Activated CD4-positive, alpha-beta T cell treated with anti-CD3 and anti-CD28 coated beads for 36 hours (primary cell): ENCODE measurements around the gene ACRBP. TPM values are rescaled to one million over a fixed set of nuclear protein-coding genes. Genes with fewer than 3 reads are reported as not detected.

Source experiments
- ATAC-seq: fragments of 200-7000 bp; cut with Tn5 transposase; one replicate; pipeline ENCODE4 v1.10.0; 2021; ENCODE audit warnings: mild to moderate bottlenecking, moderate library complexity
- CTCF ChIA-PET: fragments of 350-600 bp; sonication (Branson Sonifier 250); formaldehyde crosslinking; loops from one replicate; lab custom pipeline; 2021; ENCODE audit warnings: antibody characterized with exemption; lab: Charles Lee
- POLR2A ChIA-PET: fragments of 350-600 bp; sonication (Branson Sonifier 250); formaldehyde crosslinking; loops from one replicate; lab custom pipeline; 2021; ENCODE audit warnings: antibody characterized with exemption, inconsistent platforms; lab: Charles Lee
- DNase-seq: peaks from one replicate; pipeline ENCODE4 v3.0.0-alpha.2; 2020
- H3K27ac Mint-ChIP-seq: one replicate; pipeline ENCODE4 v1.8.0; 2021; ENCODE audit warnings: mixed read lengths
- H3K27me3 Mint-ChIP-seq: one replicate; pipeline ENCODE4 v1.8.0; 2021; ENCODE audit warnings: mixed read lengths
- H3K36me3 Mint-ChIP-seq: one replicate; pipeline ENCODE4 v1.8.0; 2021; ENCODE audit warnings: low read depth, mixed read lengths
- H3K4me1 Mint-ChIP-seq: one replicate; pipeline ENCODE4 v1.8.0; 2021; ENCODE audit warnings: mixed read lengths
- H3K4me3 Mint-ChIP-seq: one replicate; pipeline ENCODE4 v1.8.0; 2021; ENCODE audit warnings: mild to moderate bottlenecking, moderate library complexity, mixed read lengths
- H3K9me3 Mint-ChIP-seq: one replicate; pipeline ENCODE4 v1.8.0; 2021; ENCODE audit warnings: low read depth, mixed read lengths
- intact Hi-C, 2 experiments: fragments of 100-400 bp; cut with DNase I in 1 of 2; cut with micrococcal nuclease in 1 of 2; formaldehyde crosslinking; loops; one replicate each; pipeline versions ENCODE4 v1.14.2 to v1.15.1; 2022 to 2024; cut with DNase I, micrococcal nuclease
- total RNA-seq, 2 experiments: library from RNA; stranded (reverse); gene quantifications; one replicate each; pipeline ENCODE4 v1.2.3, GENCODE V29; 2021

The ACRBP gene
- total RNA-seq, 2 experiments from 2014 or later = 1.7 to 3.3 TPM

- H3K9me3 Mint-ChIP-seq = no peaks in the 10 kb centered on the region
- H3K27ac Mint-ChIP-seq = peak within 1 kb of the TSS; percentile 76
- ATAC-seq (peak; percentile 41), DNase-seq (peak; percentile 49)
- peaks cover 44% of the 10 kb centered on the region for H3K4me1 Mint-ChIP-seq
- ChIA-PET POLR2A (no interaction called here), CTCF (interaction anchor here (1.2 kb wide), 1 partner anchor 14 kb away, joined by 4 read pairs; no protein-coding TSS in a partner anchor)
- peak within 1 kb of the TSS; percentile 42 for H3K4me3 Mint-ChIP-seq
- no peaks in the 10 kb centered on the region for H3K36me3 Mint-ChIP-seq
- intact Hi-C loops = no loop called here
- H3K27me3 Mint-ChIP-seq = no peaks in the 10 kb centered on the region
Observed at GRCh38 chr12:6635856-6636531, 11.2 kb downstream of the ACRBP start, which contains the start of gene LPAR5. TSS of gene LPAR5 (minus strand) at chr12:6635959. CDS start at chr12:6621248, 14,711 bp downstream.

- intact Hi-C loops = no loop called here
- H3K9me3 Mint-ChIP-seq = no peaks in the 10 kb centered on the region
- peaks cover 48% of the 10 kb centered on the region for H3K4me1 Mint-ChIP-seq
- DNase-seq = peak; percentile 77
- CTCF ChIA-PET = interaction anchor here (1.2 kb wide), 1 partner anchor 14 kb away, joined by 4 read pairs; no protein-coding TSS in a partner anchor
- no peaks in the 10 kb centered on the region for H3K27me3 Mint-ChIP-seq
- ATAC-seq = peak; percentile 69
- peak overlapping the region; percentile 42 for H3K4me3 Mint-ChIP-seq
- POLR2A ChIA-PET = no interaction called here
- H3K27ac Mint-ChIP-seq = peak overlapping the region; percentile 76
- H3K36me3 Mint-ChIP-seq = no peaks in the 10 kb centered on the region
Observed at GRCh38 chr12:6635375-6635855, 11.8 kb downstream of the ACRBP start.

GRCh38 chr12:6632026-6632983 lies 14.9 kb downstream of the ACRBP start:
- H3K9me3 Mint-ChIP-seq = no peaks in the 10 kb centered on the region
- intact Hi-C loops = no loop called here
- peaks cover 59% of the 10 kb centered on the region for H3K4me1 Mint-ChIP-seq
- POLR2A ChIA-PET = interaction anchor here (1.2 kb wide), 1 partner anchor 312 kb away, joined by 4 read pairs; the partner anchor contains the start of gene C12orf57
- H3K27me3 Mint-ChIP-seq = no peaks in the 10 kb centered on the region
- no peaks in the 10 kb centered on the region for H3K36me3 Mint-ChIP-seq
- H3K4me3 Mint-ChIP-seq = peak overlapping the region; percentile 71
- peak overlapping the region; percentile 99 for H3K27ac Mint-ChIP-seq
- CTCF ChIA-PET = interaction anchor here (0.6 to 4.2 kb wide), 9 partner anchors 11 to 69 kb away, joined by 3 to 41 read pairs (median 5); no protein-coding TSS in a partner anchor
- ATAC-seq (peak; percentile 68), DNase-seq (peak; percentile 69)

- Mint-ChIP-seq H3K27ac (peak overlapping the region; percentile 99), H3K4me3 (peak overlapping the region; percentile 71), H3K9me3 (no peaks in the 10 kb centered on the region), H3K36me3 (no peaks in the 10 kb centered on the region), H3K4me1 (peaks cover 65% of the 10 kb centered on the region), H3K27me3 (no peaks in the 10 kb centered on the region)
- CTCF ChIA-PET = interaction anchor here (0.7 to 4.2 kb wide), 10 partner anchors 11 to 181 kb away, joined by 3 to 41 read pairs (median 4); no protein-coding TSS in a partner anchor
- POLR2A ChIA-PET = interaction anchor here (0.6 to 1.2 kb wide), 2 partner anchors 246 to 313 kb away, joined by 3 to 4 read pairs; partner anchors contain the start of gene C12orf57
- intact Hi-C loops = loop anchor here in 1 of 2 experiments (2.0 kb wide), 1 partner anchor 15 kb away; no protein-coding TSS in a partner anchor
- ATAC-seq (peak; percentile 21), DNase-seq (peak; percentile 38)
Observed at GRCh38 chr12:6631549-6631961, 15.7 kb downstream of the ACRBP start.

- Mint-ChIP-seq H3K36me3 (no peaks in the 10 kb centered on the region), H3K4me1 (peaks cover 61% of the 10 kb centered on the region), H3K27me3 (no peaks in the 10 kb centered on the region), H3K4me3 (peak overlapping the region; percentile 71), H3K27ac (peak overlapping the region; percentile 99), H3K9me3 (no peaks in the 10 kb centered on the region)
- intact Hi-C loops = loop anchor here in 1 of 2 experiments (2.0 kb wide), 1 partner anchor 14 kb away; no protein-coding TSS in a partner anchor
- no peak for DNase-seq
- ATAC-seq = no peak
- POLR2A ChIA-PET = interaction anchor here (0.6 kb wide), 1 partner anchor 59 kb away, joined by 5 read pairs; the partner anchor contains the start of gene ZNF384
- CTCF ChIA-PET = interaction anchor here (1.0 to 4.2 kb wide), 5 partner anchors 11 to 77 kb away, joined by 3 to 41 read pairs (median 3); no protein-coding TSS in a partner anchor
Observed at GRCh38 chr12:6630736-6631135, 16.5 kb downstream of the ACRBP start.

GRCh38 chr12:6627616-6628015 lies 19.6 kb downstream of the ACRBP start:
- Mint-ChIP-seq H3K9me3 (no peaks in the 10 kb centered on the region), H3K4me3 (peak overlapping the region; percentile 63), H3K27ac (peak overlapping the region; percentile 86), H3K27me3 (no peaks in the 10 kb centered on the region), H3K4me1 (peaks cover 41% of the 10 kb centered on the region), H3K36me3 (no peaks in the 10 kb centered on the region)
- DNase-seq = peak; percentile 49
- CTCF ChIA-PET = interaction anchor here (0.6 to 1.7 kb wide), 6 partner anchors 8 to 198 kb away, joined by 3 to 6 read pairs (median 3); partner anchors contain the start of gene MLF2
- intact Hi-C loops = no loop called here
- POLR2A ChIA-PET = interaction anchor here (0.6 kb wide), 2 partner anchors 20 to 22 kb away, joined by 3 to 8 read pairs; partner anchors contain the start of gene ACRBP
- ATAC-seq = peak; percentile 61

- peak overlapping the region; percentile 86 for H3K27ac Mint-ChIP-seq
Observed at GRCh38 chr12:6626654-6627283, 20.5 kb downstream of the ACRBP start.

GRCh38 chr12:6620885-6621274 lies 26.4 kb downstream of the ACRBP start:
- ATAC-seq = no peak
- POLR2A ChIA-PET = interaction anchor here (1.2 kb wide), 1 partner anchor 248 kb away, joined by 4 read pairs; no protein-coding TSS in a partner anchor

More at GRCh38 chr12:6626654-6627283, 20.5 kb downstream of the ACRBP start:
- no peaks in the 10 kb centered on the region for H3K36me3 Mint-ChIP-seq
- peak; percentile 37 for DNase-seq
- peak overlapping the region; percentile 63 for H3K4me3 Mint-ChIP-seq
- no peak for ATAC-seq
- H3K4me1 Mint-ChIP-seq = peaks cover 32% of the 10 kb centered on the region
- no peaks in the 10 kb centered on the region for H3K27me3 Mint-ChIP-seq
- no peaks in the 10 kb centered on the region for H3K9me3 Mint-ChIP-seq
- ChIA-PET POLR2A (interaction anchor here (0.6 kb wide), 2 partner anchors 20 to 23 kb away, joined by 3 to 8 read pairs; partner anchors contain the start of gene ACRBP), CTCF (interaction anchor here (0.5 to 0.8 kb wide), 2 partner anchors 112 to 127 kb away, joined by 3 read pairs; partner anchors contain the start of gene MLF2)
- intact Hi-C loops = no loop called here

GRCh38 chr12:6620137-6620884 lies 26.9 kb downstream of the ACRBP start:
- POLR2A ChIA-PET = interaction anchor here (0.5 to 1.2 kb wide), 2 partner anchors 10 to 249 kb away, joined by 3 to 4 read pairs; no protein-coding TSS in a partner anchor
- H3K36me3 Mint-ChIP-seq = peaks cover 6% of the 10 kb centered on the region
- H3K27me3 Mint-ChIP-seq = no peaks in the 10 kb centered on the region
- H3K9me3 Mint-ChIP-seq = no peaks in the 10 kb centered on the region
- peak; percentile 82 for DNase-seq
- H3K4me3 Mint-ChIP-seq = peak overlapping the region; percentile 67
- intact Hi-C loops = loop anchor here in 1 of 2 experiments (1.0 kb wide), 2 partner anchors 159 to 205 kb away; no protein-coding TSS in a partner anchor
- peak overlapping the region; percentile 73 for H3K27ac Mint-ChIP-seq
- peak; percentile 82 for ATAC-seq
- CTCF ChIA-PET = interaction anchor here (0.6 to 5.5 kb wide), 24 partner anchors 8 to 271 kb away, joined by 3 to 41 read pairs (median 4); partner anchors contain the start of genes ACRBP, CDCA3 and TAPBPL
- H3K4me1 Mint-ChIP-seq = peaks cover 8% of the 10 kb centered on the region

More at GRCh38 chr12:6620885-6621274, 26.4 kb downstream of the ACRBP start:
- H3K27me3 Mint-ChIP-seq = no peaks in the 10 kb centered on the region
- H3K36me3 Mint-ChIP-seq = peaks cover 6% of the 10 kb centered on the region
- DNase-seq = no peak
- H3K4me1 Mint-ChIP-seq = peaks cover 8% of the 10 kb centered on the region
- intact Hi-C loops = loop anchor here in 1 of 2 experiments (1.0 kb wide), 2 partner anchors 158 to 204 kb away; no protein-coding TSS in a partner anchor
- CTCF ChIA-PET = interaction anchor here (0.6 to 5.5 kb wide), 24 partner anchors 10 to 271 kb away, joined by 3 to 41 read pairs (median 4); partner anchors contain the start of genes ACRBP, LPAR5, TAPBPL and ZNF384
- H3K27ac Mint-ChIP-seq = peak overlapping the region; percentile 73
- no peaks in the 10 kb centered on the region for H3K9me3 Mint-ChIP-seq
- H3K4me3 Mint-ChIP-seq = peak overlapping the region; percentile 67
